ENCODE results near the gene ZBTB47. TPM values are rescaled to one million over a fixed set of nuclear protein-coding genes. Genes with fewer than 3 reads are reported as not detected.

The ZBTB47 gene
- total RNA-seq, 4 donors from 2014 or later: 41.5 to 67.6 (median 50.3) TPM

GRCh38 chr3:42675909-42676308, 22.4 kb downstream of the ZBTB47 start:
- no peak for ATAC-seq (ENCODE audit: low FRiP score)
- no peak for DNase-seq (ENCODE audit: low spot score)
- no peak for TF ChIP-seq CTCF (IDR thresholded peaks at IDR 0.05)

- ATAC-seq (ENCODE audit: low FRiP score) (no peak), DNase-seq (ENCODE audit: low spot score) (no peak)
- no peak for TF ChIP-seq CTCF (IDR thresholded peaks at IDR 0.05)
Observed at GRCh38 chr3:42678447-42678846, 24.9 kb downstream of the ZBTB47 start.

DNA sequence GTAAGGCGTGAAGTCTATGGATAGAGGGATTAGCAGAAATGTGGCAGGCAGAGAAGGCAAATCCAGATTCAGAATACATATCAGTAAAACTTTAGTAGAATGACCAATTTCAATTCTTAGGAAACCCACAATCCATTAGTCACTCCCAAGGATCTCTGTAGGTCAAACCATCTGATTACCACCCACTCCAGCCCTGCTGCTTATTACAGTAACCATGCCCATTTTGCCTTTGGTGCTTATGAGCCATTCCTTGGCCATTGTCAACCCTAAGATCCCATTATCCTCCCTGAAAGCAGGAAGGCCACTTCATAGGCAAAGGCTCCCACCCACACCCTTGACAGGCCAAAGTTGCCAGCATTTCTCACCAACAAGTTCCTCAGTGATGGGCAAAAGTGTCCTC, 26.8 kb downstream of the ZBTB47 start:
- no peak for ATAC-seq (ENCODE audit: low FRiP score)
- DNase-seq (ENCODE audit: low spot score): no peak
- no peak for TF ChIP-seq CTCF (IDR thresholded peaks at IDR 0.05)

GRCh38 chr3:42680806-42681205, 27.3 kb downstream of the ZBTB47 start:
- DNase-seq (ENCODE audit: low spot score): no peak
- no peak for TF ChIP-seq CTCF (IDR thresholded peaks at IDR 0.05)
- ATAC-seq (ENCODE audit: low FRiP score): no peak

DNA sequence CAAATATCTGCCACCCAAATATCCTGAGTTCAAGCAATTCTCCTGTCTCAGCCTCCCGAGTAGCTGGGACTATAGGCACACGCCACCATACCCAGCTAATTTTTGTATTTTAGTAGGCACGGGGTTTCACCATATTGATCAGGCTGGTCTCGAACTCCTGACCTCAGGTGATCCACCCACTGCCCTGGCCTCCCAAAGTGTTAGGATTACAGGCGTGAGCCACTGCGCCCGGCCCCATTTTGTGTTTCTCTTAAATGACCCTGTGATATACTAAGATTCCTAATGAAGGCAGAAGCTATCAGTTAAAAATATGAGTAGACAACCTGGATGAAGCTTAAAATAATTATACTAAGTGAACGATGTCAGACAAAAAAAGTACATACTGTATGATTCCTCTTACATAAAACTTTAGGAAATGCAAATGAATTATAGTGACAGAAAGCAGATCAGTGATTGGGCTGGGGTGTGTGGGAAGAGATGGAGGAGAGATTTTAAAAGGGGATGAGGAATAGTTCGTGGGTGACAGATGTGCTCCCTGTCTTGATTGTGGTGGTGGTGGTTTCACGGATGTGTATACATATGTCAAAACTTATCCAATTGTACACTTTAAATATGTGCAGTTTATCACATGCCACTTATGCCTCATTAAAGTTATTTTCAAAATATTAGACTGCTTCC, 28.0 kb downstream of the ZBTB47 start:
- no peak for DNase-seq (ENCODE audit: low spot score)
- TF ChIP-seq CTCF (IDR thresholded peaks at IDR 0.05): no peak
- no peak for ATAC-seq (ENCODE audit: low FRiP score)

GRCh38 chr3:42682301-42683070, 29.0 kb downstream of the ZBTB47 start:
- ATAC-seq (ENCODE audit: low FRiP score) (no peak), DNase-seq (ENCODE audit: low spot score) (no peak)
- TF ChIP-seq CTCF (IDR thresholded peaks at IDR 0.05): no peak
